GM21723 (cell line): ENCODE data around the gene SLC35F1.
"Not testable (repeated sequence)": the region's sequence is repeated elsewhere in the genome, so short reads cannot be mapped to it uniquely, and the experiment has no call there.

Experiments used
- ATAC-seq: cut with Tn5 transposase; IDR thresholded peaks from one replicate; pipeline ENCODE4 v1.9.1; 2021; ENCODE audit warnings: mild to moderate bottlenecking, moderate library complexity; ENCODE audit not compliant: unreplicated experiment

Gene SLC35F1

DNA sequence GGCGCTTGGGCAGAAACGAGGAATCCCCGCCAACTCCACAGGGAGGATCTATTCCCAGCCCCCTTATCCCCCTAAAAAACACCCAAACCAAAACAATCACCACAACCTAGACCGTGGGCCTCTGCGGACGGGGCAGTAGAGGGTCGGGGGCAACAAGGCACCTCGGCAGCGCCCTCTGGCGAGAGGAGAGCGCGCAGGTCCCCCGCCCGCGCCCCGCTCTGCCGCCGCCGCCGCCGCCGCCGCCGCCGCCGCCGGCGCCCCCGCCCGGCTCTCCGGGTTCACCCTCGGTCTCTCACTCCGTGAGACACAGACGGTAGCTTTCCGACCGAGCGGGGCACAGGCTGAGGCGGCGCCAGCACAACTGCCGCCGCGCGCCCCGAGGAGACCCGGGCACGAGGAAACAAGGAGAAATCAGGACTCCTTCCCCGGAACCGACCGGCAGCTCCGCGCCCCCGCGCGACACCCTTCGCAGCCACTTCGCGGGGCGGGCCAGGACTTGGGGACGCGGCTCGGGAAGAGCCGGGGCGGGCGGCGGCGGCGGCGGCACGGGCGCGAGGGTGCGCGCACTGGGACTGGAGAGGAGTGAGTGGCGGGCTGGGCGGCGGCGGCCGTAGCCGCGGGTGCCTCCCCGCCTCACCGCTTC, at the start of gene SLC35F1:
TSS of gene SLC35F1 (plus strand) at position 307 of the 643 bp plus-strand sequence.
- peak; percentile 74 for ATAC-seq

GRCh38 chr6:117858601-117859000, 48.5 kb upstream of the SLC35F1 start:
- ATAC-seq: not testable (repeated sequence)

- ATAC-seq: no peak
Measured at GRCh38 chr6:117861545-117861944, 45.5 kb upstream of the SLC35F1 start.

DNA sequence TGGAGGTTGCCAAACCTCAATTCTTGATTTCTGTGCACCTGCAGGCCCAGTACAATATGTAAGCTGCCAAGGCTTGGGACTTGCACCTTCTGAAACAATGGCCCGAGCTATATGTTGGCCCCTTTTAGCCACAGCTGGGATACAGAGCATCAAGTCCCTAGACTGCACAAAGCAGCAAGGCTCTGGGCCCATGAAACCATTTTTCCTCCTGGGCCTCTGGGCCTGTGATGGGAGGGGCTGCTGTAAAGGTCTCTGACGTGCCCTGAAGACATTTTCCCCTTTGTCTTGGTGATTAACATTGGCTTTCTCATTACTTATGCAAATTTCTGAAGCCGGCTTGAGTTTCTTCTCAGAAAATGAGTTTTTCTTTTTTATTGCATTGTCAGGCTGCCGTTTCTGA, 40.5 kb upstream of the SLC35F1 start:
- ATAC-seq: no peak

- peak; percentile 92 for ATAC-seq
Measured at GRCh38 chr6:117870486-117871242, 36.4 kb upstream of the SLC35F1 start.

- no peak for ATAC-seq
Measured at GRCh38 chr6:117880824-117881223, 26.2 kb upstream of the SLC35F1 start.

GRCh38 chr6:117890172-117890571, 16.9 kb upstream of the SLC35F1 start:
- ATAC-seq: no peak

DNA sequence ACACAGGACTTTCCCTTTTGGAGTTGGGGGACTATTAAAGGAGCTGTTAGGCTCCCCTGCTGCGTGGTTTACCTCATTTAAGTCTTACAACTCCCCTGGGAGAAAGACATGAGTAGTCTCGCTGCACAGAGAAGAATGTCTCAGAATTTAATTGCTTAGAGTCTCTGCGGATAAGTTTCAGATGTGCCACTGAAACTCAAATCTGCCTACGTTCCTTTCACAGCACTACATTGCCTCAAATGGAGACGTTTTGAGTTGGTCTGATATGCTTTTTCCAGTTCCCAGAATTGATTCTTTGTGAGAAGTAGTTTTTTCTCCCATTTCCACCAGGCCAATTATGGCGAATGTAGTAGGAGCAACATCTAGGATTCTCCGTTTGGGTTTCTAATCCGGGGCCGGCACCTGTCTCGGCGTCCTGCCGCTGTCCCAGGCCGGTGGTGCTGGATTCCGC, 532 bp upstream of the SLC35F1 start:
- ATAC-seq: peak; percentile 44

GRCh38 chr6:117907601-117908245, 659 bp downstream of the SLC35F1 start:
- ATAC-seq: peak; percentile 37

DNA sequence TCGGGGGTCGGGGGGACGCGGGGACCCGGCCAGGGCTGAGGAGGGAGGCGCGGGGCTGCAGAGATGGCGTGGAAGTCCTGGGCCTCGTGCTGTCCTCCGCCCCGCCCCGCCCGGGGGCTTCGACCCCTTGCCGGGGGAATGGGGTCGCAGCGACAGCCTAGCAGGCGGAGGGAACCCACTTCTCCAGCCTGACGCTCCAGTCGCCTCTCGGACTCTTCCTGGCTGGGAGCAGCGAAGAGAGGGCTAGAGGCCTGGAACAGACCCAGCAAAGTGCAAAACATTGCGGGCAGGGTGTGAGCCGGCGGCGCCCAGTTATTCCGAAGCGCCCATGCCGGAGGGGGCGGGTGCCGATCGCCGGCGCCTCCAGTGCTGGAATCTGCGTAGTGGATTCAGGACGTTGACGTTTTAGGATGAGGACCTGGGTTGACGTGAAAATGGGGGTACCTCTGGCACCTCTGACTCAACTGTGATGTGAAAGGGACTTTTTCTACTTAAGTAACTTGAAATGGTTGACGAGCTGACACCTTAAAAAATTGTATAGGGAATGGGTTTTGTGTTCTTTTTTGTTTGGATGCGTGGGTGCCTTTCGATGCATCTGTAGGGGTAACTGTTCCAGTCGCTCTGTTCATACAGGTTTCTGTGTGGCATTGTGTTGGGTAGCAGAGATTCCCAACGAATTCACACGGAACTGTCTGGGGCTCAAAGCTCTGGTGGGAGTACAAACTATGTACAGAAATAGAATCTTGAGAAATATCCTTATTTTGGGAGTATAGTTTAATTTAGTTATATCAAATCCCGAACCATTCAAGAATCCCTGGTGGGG, 1.4 kb downstream of the SLC35F1 start:
- no peak for ATAC-seq

GRCh38 chr6:117909638-117910037, 2.6 kb downstream of the SLC35F1 start:
- no peak for ATAC-seq

DNA sequence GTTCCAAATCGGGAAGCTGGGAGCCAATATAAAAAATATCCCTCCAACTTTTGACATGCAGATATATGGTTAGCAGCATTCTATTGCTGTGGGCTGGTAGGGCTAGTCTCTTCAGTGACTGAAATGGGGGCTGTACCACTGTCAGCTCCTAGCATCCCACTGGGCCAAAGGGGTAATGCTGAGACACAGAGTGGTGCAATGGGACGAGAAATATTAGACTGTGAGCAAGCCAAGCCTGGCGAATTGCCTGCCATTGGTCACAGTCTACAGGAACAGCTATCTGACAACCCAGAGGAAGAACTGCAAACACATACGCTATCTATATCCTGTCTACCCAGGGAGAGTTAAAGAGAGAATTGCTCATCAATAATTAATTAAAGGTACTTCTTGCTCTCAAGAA, 3.5 kb downstream of the SLC35F1 start:
- no peak for ATAC-seq

DNA sequence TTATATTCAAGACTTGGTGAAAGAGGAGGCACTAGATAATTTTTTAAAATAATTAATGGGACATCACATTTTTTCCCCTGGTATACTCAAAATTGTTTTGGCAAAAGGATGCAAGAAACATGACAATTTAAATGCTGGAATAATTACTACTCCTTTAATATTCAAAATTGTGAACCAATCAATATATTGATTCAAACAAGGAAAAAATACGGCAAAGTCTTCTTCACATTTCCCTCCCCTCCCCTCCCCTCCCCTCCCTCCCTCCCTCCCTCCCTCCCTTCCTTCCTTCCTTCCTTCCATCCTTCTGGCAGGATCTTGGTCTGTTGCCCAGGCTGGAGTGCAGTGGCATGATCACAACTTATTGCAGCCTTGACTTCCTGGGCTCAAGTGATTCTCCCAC, 4.1 kb downstream of the SLC35F1 start:
- ATAC-seq: no peak

- ATAC-seq: no peak
Measured at GRCh38 chr6:117911660-117912059, 4.6 kb downstream of the SLC35F1 start.

GRCh38 chr6:117915846-117916245, 8.8 kb downstream of the SLC35F1 start:
- no peak for ATAC-seq

DNA sequence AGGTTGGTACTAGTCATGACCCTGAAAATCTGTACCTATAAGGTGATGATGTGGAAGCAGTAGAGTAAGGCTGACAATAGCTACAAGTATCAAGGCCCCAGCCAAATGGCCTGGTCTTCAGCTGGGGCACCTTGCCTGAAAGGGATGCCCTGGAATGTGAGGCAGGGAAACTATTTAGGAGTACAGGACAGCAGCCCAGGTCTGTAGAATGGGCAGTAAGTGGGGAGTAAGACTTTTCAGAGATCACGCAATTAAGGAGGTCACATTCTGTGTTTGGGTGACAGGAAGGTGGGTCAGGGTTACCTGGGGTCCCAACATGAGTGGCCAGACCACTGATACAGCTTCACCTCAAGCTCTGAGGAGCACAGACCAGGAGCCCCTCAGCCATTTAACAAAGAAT, 9.4 kb downstream of the SLC35F1 start:
- ATAC-seq: no peak

DNA sequence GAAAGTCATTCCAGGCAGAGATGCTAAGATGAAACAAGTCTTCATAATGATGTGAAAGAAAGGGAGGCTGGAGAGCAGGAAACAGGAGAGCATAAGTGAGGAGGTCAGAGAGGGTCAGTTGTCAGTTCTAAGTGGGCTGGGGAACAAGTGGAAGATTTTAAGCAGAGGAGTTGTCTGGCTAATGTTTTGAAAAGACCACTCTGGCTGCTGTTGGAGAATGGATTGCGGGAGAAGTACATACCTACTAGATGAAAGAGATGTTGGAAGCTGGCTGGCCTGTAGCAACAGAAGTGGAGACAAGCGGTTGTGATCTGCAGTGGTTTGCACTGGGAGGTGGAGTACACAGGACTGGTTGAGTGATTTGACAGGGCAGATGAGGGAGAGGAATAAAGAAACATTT, 10.1 kb downstream of the SLC35F1 start:
- ATAC-seq: no peak

- ATAC-seq: no peak
Measured at GRCh38 chr6:117918454-117918853, 11.4 kb downstream of the SLC35F1 start.

GRCh38 chr6:117919275-117919674, 12.2 kb downstream of the SLC35F1 start:
- no peak for ATAC-seq

- ATAC-seq: no peak
Measured at GRCh38 chr6:117919775-117920729, 13.0 kb downstream of the SLC35F1 start.
